Embryonic facial prominence (tissue), 1 donor: ENCODE measurements around the gene MRPL17.
"Not testable (repeated sequence)": the region's sequence is repeated elsewhere in the genome, so short reads cannot be mapped to it uniquely, and the experiment has no call there.

ENCODE experiments used
- DNase-seq: peaks from one replicate; pipeline ENCODE4 v3.0.0-alpha.2; 2016; ENCODE audit errors: extremely low spot score

The MRPL17 gene

DNA sequence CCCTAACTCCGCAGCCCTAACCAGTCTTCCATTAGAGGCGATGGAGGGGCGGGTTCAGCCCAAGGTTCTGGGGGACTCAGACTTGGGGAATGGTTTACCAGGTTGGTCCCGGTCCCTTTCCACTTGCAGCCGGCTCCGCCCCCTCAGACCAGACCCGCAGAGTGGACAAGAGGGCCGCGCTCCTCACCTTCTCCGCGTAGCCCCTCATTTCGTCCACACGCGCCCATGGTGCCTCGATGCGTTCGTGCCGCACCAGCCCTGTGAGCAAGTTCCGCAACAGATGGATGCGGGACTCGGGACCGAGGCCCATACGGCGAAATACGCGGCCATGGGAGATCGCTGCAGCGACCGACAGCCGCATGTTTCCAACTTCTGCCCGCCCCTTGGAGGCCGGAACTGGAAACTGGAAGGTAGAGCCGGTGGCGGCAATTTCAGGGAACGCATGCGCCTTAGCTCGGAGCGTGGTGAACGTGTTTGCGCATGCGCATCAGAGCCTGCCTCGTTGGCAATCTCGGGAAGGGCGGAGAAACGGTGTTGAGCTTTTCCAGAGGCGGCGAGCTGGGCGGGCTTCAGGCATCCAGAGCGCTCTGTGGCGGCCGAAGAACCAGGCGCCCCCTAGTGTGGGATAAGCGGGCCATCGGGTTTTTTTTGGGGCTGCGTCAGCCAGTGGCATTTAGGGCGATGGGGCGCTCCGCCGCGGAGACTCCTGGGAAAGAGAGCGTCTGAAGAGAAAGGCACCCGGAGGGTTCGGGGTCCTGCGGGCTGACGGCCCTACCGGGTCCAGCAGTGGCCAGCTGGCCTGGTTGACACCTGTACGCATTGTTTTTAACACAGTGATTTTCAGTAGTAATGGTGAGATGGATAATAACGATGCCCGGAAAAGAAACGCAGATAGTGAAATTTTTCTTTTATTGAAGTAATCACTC is at the start of gene MRPL17:
Gene MRPL17 (minus strand): TSS at position 405 of the 926 bp plus-strand sequence. CDS start 44 bp downstream, at position 361.
- peak; percentile 98 for DNase-seq

DNA sequence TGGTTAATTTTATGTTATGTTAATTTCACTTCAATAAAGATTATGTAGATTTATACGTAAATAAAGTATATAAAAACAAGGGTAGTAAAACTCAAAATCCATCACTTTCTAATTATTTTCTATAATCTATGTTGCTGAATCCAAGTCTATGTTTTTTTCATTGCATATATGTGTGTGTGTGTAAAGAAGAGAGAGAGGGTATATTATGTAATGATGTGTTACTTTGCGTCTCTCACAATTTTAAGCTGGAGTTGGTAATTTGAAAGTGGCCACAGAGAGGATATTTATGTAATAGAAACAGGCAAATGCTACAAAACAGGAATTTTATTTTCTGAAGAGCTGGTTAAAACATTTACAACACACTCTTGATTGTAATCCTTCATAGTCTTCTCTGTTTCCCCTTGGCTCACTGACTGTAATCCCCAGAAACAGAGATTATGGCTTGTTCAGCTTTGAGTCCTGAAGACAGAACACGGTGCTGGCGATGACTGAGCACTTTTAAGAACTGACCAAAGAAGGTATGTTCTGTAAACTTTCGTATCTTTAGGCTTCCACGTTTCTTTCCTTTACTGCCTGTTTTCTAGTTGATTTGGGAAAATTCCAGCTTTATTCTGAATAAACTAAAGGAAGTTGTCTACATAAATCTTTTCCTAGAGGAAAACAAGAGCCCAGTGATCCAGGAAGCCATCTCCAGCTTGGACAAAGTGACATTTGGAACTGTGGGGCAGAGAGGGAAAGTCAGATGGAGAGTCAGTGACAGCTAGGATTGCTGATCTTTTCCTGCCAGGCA is 45.0 kb upstream of the MRPL17 start:
- DNase-seq = no peak

GRCh38 chr11:6725386-6725896 is 42.3 kb upstream of the MRPL17 start:
- DNase-seq = no peak

- no peak for DNase-seq
Observed at GRCh38 chr11:6724013-6724412, 40.9 kb upstream of the MRPL17 start.

DNA sequence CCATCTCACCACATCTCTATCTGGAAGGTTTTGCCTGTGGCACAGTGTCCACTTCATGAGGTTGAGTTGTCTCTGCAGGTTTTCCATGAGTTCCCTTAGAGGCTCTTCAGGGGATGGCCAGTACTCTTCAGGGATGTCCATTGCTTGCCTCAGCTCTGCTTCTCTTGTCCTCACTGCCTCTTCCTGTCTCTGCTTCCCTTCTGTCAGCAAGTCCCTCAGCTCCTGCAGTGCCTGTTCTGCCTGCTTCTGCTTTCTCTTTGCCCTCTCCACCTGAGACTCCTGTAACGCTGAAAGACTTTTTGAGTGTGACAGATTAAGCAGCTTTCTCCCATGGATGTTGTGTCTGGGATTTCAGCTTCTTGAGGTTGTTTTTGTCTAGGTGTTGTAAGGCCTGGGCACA is 38.2 kb upstream of the MRPL17 start:
- no peak for DNase-seq

DNA sequence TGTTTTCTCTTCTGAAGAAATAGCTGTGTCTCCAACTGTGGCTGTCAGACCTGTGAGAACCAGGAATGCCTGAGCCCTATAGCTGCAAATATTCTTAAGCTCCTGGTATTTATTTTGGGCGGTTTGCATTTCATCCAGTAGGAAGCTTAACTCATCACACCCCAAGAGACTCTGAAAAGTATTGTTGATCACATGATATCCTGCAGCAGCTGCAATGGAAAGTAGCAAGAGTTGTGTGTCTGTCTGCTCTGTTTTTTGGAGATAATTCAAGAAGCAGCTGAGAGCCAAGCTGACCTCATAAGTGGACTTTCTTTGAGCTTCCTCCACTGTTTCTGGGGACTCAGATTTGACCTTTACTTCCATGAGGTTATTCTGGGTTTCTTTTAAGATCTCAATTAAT is 36.4 kb upstream of the MRPL17 start:
- DNase-seq = no peak

DNA sequence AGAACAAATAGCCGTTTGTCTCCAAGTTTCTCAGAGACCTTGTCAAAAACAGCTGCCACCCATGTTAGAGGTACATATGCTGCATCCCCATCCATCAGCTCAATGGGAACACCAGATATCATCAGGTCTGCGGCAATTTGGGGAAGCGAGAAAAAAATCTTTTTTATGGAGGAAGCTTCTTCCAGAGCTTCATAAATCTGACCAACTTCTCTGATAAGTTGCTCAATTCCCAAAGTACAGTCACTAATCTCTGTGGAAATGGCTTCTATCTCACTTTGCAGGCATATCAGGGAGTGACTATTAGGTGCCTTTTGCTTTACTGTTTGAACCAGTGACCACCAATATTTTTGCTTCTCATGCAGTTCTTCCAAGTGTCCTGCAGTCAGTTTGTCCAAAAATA is 34.3 kb upstream of the MRPL17 start:
- DNase-seq = no peak

- not testable (repeated sequence) for DNase-seq
Observed at GRCh38 chr11:6711552-6711951, 28.4 kb upstream of the MRPL17 start.

GRCh38 chr11:6708876-6709275 is 25.7 kb upstream of the MRPL17 start:
- no peak for DNase-seq

- DNase-seq = peak; percentile 56
Observed at GRCh38 chr11:6705905-6706535, 22.9 kb upstream of the MRPL17 start.

GRCh38 chr11:6703247-6704063 is 20.3 kb upstream of the MRPL17 start:
- DNase-seq = no peak

- DNase-seq = not testable (repeated sequence)
Observed at GRCh38 chr11:6701955-6702354, 18.8 kb upstream of the MRPL17 start.

GRCh38 chr11:6695377-6695776 is 12.2 kb upstream of the MRPL17 start:
- DNase-seq = no peak

DNA sequence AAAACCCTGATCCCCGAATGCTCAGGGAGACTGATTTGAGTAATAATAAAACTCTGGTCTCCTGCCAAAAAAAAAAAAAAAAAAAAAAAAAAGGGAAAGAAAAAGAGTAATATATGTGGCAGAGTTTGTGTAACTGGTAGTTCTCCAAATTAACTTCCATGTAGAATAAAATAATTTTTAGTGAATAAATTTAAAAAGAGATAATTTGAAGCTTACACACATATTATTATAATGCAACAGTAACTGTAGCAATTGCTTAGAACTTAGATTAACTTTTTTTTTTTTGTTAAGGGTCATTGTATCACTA is 11.0 kb upstream of the MRPL17 start:
- no peak for DNase-seq

GRCh38 chr11:6693342-6694228 is 10.4 kb upstream of the MRPL17 start:
- DNase-seq = no peak

DNA sequence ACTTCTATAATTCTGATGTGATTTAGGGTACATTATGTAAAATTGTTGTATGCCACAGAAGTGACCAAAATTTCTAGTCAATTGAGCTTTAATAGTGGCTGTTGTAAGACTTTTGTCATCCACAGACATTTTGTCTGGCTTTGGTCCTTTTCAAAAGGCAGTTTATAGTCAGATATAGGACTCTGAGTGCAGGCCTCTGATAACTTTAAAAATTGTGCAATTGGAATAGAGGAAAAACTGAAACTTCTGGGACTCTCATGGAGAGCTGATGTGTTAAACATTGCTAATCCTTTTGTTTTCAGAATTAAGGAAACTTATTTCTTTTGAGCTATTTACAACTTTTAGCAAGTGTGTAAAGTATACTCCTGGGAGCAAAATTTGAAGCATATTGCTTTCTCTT is 9.0 kb upstream of the MRPL17 start:
- no peak for DNase-seq

GRCh38 chr11:6690431-6691132 is 7.4 kb upstream of the MRPL17 start:
- not testable (repeated sequence) for DNase-seq

GRCh38 chr11:6687876-6688275 is 4.7 kb upstream of the MRPL17 start:
- DNase-seq = no peak

DNA sequence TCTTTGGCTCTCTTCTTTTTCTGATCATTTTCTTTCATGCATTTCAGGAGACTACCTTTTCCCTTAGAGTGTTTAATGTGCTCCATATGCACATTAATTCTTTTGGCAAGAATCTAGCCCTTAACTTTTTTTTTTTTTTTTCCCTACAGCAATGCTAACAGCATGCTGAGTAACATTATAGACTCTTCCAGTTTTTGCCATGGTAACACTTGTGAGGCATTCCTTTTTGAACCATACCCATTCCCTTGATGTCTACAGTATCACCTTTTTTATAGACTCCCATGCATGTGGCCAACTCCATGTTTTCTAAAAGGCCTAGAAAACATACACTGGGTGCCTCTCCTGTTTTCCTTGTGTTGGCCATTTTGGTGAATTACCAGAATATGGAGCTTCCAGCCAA is 2.9 kb upstream of the MRPL17 start:
- no peak for DNase-seq

DNA sequence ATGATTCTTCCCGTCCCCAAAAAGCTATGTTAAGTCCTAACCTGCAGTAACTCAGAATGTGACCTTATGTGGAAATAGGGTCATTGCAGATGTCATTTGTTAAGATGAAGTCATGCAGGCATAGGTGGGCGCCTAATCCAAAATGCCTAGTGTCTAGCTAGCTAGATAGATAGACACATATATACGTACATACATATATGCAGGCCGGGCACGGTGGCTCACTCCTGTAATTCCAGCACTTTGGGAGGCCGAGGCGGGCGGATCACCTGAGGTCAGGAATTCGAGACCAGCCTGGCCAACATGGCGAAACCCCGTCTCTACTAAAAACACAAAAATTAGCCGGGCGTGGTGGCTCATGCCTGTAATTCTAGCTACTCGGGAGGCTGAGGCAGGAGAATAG is 928 bp upstream of the MRPL17 start:
- not testable (repeated sequence) for DNase-seq
